Fibroblast of pulmonary artery (primary cell): ENCODE data around the gene PHYKPL.

Experiments used
- DNase-seq: peaks from one replicate; pipeline ENCODE4 v3.0.0-alpha.2; 2010; ENCODE audit warnings: low read depth
- H3K4me3 ChIP-seq: replicated peaks from 2 replicates; pipeline ENCODE4 v1.5.1; 2011; ENCODE audit warnings: low read depth, mild to moderate bottlenecking, control low read depth, low read length, moderate library complexity
- CTCF ChIP-seq: IDR thresholded peaks from 2 replicates; pipeline ENCODE4 v1.5.1; 2011; ENCODE audit warnings: mild to moderate bottlenecking, control low read depth, low read length, inconsistent platforms; ENCODE audit errors: missing control alignments

The PHYKPL gene

GRCh38 chr5:178222292-178222691 lies 10.3 kb downstream of the PHYKPL start:
- no peak overlapping the region for H3K4me3 ChIP-seq
- TF ChIP-seq CTCF = no peak
- no peak for DNase-seq

- no peak for TF ChIP-seq CTCF
- DNase-seq = no peak
- no peak overlapping the region for H3K4me3 ChIP-seq
These were observed 10.7 kb downstream of the PHYKPL start for GRCh38 chr5:178221853-178222252.

GRCh38 chr5:178221282-178221681 lies 11.3 kb downstream of the PHYKPL start:
- H3K4me3 ChIP-seq = no peak overlapping the region
- TF ChIP-seq CTCF = no peak
- no peak for DNase-seq

GRCh38 chr5:178218827-178219226 lies 13.8 kb downstream of the PHYKPL start:
- TF ChIP-seq CTCF = no peak
- H3K4me3 ChIP-seq = no peak overlapping the region
- no peak for DNase-seq

GRCh38 chr5:178218237-178218776 lies 14.3 kb downstream of the PHYKPL start:
- no peak overlapping the region for H3K4me3 ChIP-seq
- no peak for DNase-seq
- no peak for TF ChIP-seq CTCF

- H3K4me3 ChIP-seq = no peak overlapping the region
- no peak for DNase-seq
- TF ChIP-seq CTCF = no peak
These were observed 15.8 kb downstream of the PHYKPL start for GRCh38 chr5:178216779-178217178.

GRCh38 chr5:178216088-178216534 lies 16.5 kb downstream of the PHYKPL start:
- H3K4me3 ChIP-seq = no peak overlapping the region
- no peak for TF ChIP-seq CTCF
- no peak for DNase-seq
